ENCODE results near the gene LPCAT1.

LPCAT1 gene

DNA sequence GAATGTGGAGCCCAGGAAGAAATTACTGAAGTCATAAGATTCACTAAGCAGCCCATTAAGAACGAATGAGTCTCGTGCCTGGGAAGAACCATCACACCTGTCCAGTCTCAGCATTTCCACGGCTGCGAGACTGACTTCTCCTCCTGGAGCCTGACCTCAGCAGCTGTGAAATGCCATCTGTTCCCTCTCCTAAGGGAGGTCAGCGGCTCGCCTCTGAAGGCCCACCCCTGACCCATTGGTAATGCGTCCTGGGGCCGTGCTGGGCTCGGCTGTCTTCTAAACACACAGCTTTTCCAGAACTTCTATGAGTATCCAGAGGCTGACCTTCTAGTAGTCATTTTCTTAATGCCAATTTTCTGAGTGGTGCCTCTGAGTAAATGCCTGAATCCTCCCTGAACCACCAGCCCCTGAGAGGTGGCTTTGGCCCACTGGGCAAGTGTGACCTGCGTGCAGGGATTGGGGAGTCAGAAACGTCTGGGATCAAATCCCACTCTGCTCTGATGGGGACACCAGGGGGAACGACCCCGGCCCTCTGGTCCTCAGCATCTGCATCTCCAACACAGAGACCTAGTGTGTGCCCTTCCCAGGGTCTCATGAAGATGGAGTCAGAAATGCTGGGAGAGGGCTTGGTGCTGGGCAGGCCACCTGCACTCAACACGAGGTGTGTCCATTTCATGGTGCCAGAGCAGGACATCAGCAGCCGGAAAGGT, 84.2 kb downstream of the LPCAT1 start:
- TF ChIP-seq, protein P1, sequence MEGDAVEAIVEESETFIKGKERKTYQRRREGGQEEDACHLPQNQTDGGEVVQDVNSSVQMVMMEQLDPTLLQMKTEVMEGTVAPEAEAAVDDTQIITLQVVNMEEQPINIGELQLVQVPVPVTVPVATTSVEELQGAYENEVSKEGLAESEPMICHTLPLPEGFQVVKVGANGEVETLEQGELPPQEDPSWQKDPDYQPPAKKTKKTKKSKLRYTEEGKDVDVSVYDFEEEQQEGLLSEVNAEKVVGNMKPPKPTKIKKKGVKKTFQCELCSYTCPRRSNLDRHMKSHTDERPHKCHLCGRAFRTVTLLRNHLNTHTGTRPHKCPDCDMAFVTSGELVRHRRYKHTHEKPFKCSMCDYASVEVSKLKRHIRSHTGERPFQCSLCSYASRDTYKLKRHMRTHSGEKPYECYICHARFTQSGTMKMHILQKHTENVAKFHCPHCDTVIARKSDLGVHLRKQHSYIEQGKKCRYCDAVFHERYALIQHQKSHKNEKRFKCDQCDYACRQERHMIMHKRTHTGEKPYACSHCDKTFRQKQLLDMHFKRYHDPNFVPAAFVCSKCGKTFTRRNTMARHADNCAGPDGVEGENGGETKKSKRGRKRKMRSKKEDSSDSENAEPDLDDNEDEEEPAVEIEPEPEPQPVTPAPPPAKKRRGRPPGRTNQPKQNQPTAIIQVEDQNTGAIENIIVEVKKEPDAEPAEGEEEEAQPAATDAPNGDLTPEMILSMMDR (IDR thresholded peaks at IDR 0.05; ENCODE audit: low read depth, low read length): no peak
- DNase-seq (ENCODE audit: low read depth, low spot score): no peak
- no peak overlapping the region for H3K4me3 ChIP-seq (ENCODE audit: low read depth, low read length)
- in situ Hi-C loops (cut with HindIII; ENCODE audit: low sequenced_read_pairs): no loop called here

DNA sequence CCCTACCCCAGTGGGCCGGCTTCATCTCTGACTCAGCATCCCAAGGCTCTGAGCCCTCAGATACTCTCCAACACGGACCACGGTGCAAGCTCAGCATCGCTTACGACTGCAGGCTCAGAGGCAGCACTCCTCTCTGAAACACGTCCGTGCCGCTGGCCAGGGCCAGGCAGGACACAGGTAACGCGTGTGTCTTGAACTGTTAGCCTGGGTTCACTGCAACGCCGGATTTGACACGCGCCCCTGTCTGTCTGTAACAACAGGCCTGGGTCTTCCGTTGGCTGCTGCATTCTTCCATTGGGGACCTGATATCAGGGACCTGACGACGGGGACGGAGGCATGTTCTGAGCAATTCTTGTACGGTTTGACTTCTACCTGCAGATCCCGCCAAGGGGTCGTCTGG, 84.9 kb downstream of the LPCAT1 start:
- TF ChIP-seq, protein P1 (IDR thresholded peaks at IDR 0.05; ENCODE audit: low read depth, low read length): no peak
- no peak overlapping the region for H3K4me3 ChIP-seq (ENCODE audit: low read depth, low read length)
- DNase-seq (ENCODE audit: low read depth, low spot score): no peak
- in situ Hi-C loops (cut with HindIII; ENCODE audit: low sequenced_read_pairs): no loop called here

DNA sequence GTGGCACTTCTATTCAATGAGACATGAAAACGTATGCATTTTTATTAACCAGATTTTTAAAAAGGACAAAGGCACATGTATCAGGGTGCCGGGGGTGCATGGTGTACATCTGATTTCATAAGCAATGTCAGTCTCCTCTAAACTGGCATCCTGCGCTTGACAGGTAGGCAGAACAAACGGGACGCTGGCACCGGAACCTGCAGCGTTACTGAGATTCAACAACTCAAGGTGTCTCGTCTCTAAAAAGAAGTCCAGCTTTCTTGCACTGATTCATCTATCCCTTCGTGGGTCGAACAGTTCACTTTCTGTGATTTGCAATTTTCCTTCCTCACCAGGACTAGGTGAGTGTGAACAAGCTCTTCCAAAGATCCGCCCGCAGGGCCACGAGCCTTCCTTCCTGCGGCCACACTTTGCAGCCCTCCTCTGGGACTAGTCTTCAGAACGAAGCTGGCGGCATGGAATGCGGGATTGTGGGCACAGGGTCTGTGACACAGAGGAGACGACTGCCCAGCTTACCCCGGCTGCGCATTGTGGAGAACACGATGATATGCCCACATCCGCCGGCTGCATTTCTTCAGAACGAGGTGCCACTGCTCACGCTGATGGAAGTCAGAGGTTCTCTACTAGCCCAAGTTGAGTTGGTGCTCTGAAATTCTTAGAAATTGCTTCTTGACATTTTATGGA, 85.7 kb downstream of the LPCAT1 start:
- in situ Hi-C loops (cut with HindIII; ENCODE audit: low sequenced_read_pairs): no loop called here
- no peak overlapping the region for H3K4me3 ChIP-seq (ENCODE audit: low read depth, low read length)
- TF ChIP-seq, protein P1 (IDR thresholded peaks at IDR 0.05; ENCODE audit: low read depth, low read length): no peak
- DNase-seq (ENCODE audit: low read depth, low spot score): no peak

DNA sequence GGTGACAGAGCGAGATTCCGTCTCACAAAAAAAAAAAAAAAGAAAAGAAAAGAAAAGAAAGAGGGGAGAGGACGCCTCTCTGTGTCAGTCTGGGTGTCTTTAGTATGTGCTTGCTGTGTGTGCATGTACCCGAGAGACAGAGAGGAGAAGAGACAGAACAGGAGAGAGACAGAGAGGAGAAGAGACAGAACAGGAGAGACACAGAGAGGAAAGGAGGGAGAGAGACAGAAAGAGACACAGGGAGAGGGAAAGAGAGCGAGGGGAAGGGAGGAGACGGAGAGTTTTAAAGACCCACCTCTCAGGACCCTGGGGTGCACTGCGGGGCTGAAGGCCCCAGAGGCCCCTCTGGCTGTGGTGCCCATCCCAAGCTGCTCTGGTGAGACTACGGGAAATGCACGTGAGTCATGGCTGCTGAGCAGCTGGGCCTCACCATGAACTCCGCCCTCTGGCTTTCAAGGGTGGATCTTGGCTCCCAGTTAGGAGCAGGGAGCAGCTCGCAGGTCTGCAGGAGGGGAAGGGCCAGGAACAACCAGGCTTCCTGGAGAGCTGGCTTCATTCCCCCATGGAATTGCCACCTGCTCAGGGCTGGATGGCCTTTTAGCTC, 86.4 kb downstream of the LPCAT1 start:
- TF ChIP-seq, protein P1 (IDR thresholded peaks at IDR 0.05; ENCODE audit: low read depth, low read length): no peak
- no peak for DNase-seq (ENCODE audit: low read depth, low spot score)
- in situ Hi-C loops (cut with HindIII; ENCODE audit: low sequenced_read_pairs): no loop called here
- H3K4me3 ChIP-seq (ENCODE audit: low read depth, low read length): no peak overlapping the region

- in situ Hi-C loops (cut with HindIII; ENCODE audit: low sequenced_read_pairs): no loop called here
- H3K4me3 ChIP-seq (ENCODE audit: low read depth, low read length): no peak overlapping the region
- DNase-seq (ENCODE audit: low read depth, low spot score): no peak
- TF ChIP-seq, protein P1 (IDR thresholded peaks at IDR 0.05; ENCODE audit: low read depth, low read length): no peak
Observed at GRCh38 chr5:1436681-1437080, 87.1 kb downstream of the LPCAT1 start.

GRCh38 chr5:1436036-1436435, 87.7 kb downstream of the LPCAT1 start:
- no peak for DNase-seq (ENCODE audit: low read depth, low spot score)
- H3K4me3 ChIP-seq (ENCODE audit: low read depth, low read length): no peak overlapping the region
- in situ Hi-C loops (cut with HindIII; ENCODE audit: low sequenced_read_pairs): no loop called here
- TF ChIP-seq, protein P1 (IDR thresholded peaks at IDR 0.05; ENCODE audit: low read depth, low read length): no peak
